WTC11 (cell line): Measurements from ENCODE around the gene ITM2C. TPM values are rescaled to one million over a fixed set of nuclear protein-coding genes. Genes with fewer than 3 reads are reported as not detected.

ENCODE experiments used
- ATAC-seq: fragments of 200-7000 bp; cut with Tn5 transposase; 2 replicates; pipeline ENCODE4 v1.10.0; 2021; ENCODE audit warnings: mild to moderate bottlenecking, moderate library complexity
- CTCF ChIA-PET: fragments of 300-600 bp; sonication (Branson Sonifier 250); formaldehyde crosslinking; loops from one replicate; lab custom pipeline; 2021; ENCODE audit warnings: antibody characterized with exemption; lab: Charles Lee
- POLR2A ChIA-PET: fragments of 350-600 bp; sonication (Branson Sonifier 250); formaldehyde crosslinking; loops from one replicate; lab custom pipeline; 2021; ENCODE audit warnings: antibody characterized with exemption; lab: Charles Lee
- DNase-seq: peaks from one replicate; pipeline ENCODE4 v3.0.0; 2021; ENCODE audit warnings: low spot score
- H3K27ac Mint-ChIP-seq: 2 replicates; pipeline ENCODE4 v1.8.0; 2021; ENCODE audit warnings: mixed read lengths
- H3K27me3 Mint-ChIP-seq: 2 replicates; pipeline ENCODE4 v1.8.0; 2021; ENCODE audit warnings: low read depth, mild to moderate bottlenecking, moderate library complexity, mixed read lengths
- H3K36me3 Mint-ChIP-seq: 2 replicates; pipeline ENCODE4 v1.8.0; 2021; ENCODE audit warnings: mixed read lengths
- H3K4me1 Mint-ChIP-seq: 2 replicates; pipeline ENCODE4 v1.8.0; 2022; ENCODE audit warnings: mixed read lengths
- H3K4me3 Mint-ChIP-seq: 2 replicates; pipeline ENCODE4 v1.8.0; 2021; ENCODE audit warnings: mild to moderate bottlenecking, moderate library complexity, mixed read lengths
- H3K9me3 Mint-ChIP-seq: 2 replicates; pipeline ENCODE4 v1.8.0; 2021; ENCODE audit warnings: mixed read lengths
- ETV6 ChIP-seq: sonication (generic); formaldehyde crosslinking; IDR thresholded peaks from 2 replicates; pipeline ENCODE4 v1.8.1; 2022; ENCODE audit warnings: mild to moderate bottlenecking, missing genetic modification reagents
- FOXJ3 ChIP-seq: sonication (generic); formaldehyde crosslinking; IDR thresholded peaks from 2 replicates; pipeline ENCODE4 v1.9.0; 2021; ENCODE audit warnings: missing genetic modification reagents, mild to moderate bottlenecking, borderline replicate concordance
- GRHL2 ChIP-seq: fragments of 250-450 bp; sonication (Bioruptor Pico); IDR thresholded peaks from 2 replicates; pipeline ENCODE4 v1.8.0; 2022; ENCODE audit warnings: mild to moderate bottlenecking, moderate library complexity; ENCODE audit not compliant: insufficient replicate concordance, severe bottlenecking
- GTF2I ChIP-seq: fragments of 250-450 bp; sonication (Bioruptor Pico); conservative IDR thresholded peaks from 2 replicates; pipeline ENCODE4 v1.4.0; 2021; ENCODE audit warnings: mild to moderate bottlenecking
- NFE2L1 ChIP-seq: sonication (generic); formaldehyde crosslinking; IDR thresholded peaks from 2 replicates; pipeline ENCODE4 v1.8.1; 2023; ENCODE audit warnings: missing genetic modification reagents
- NR3C1 ChIP-seq: sonication (generic); formaldehyde crosslinking; conservative IDR thresholded peaks from 2 replicates; pipeline ENCODE4 v1.8.1; 2023; ENCODE audit warnings: low read depth, mild to moderate bottlenecking, missing genetic modification reagents
- RELA ChIP-seq: sonication (generic); formaldehyde crosslinking; IDR thresholded peaks from 2 replicates; pipeline ENCODE4 v1.8.1; 2022; ENCODE audit warnings: missing genetic modification reagents, mild to moderate bottlenecking, borderline replicate concordance
- RORB ChIP-seq: fragments of 250-450 bp; sonication (Bioruptor Pico); IDR thresholded peaks from 2 replicates; pipeline ENCODE4 v1.9.0; 2021; ENCODE audit warnings: mild to moderate bottlenecking
- SOX15 ChIP-seq: fragments of 250-450 bp; sonication (Bioruptor Pico); IDR thresholded peaks from 2 replicates; pipeline ENCODE4 v1.9.0; 2021; ENCODE audit warnings: mild to moderate bottlenecking
- TCF7 ChIP-seq: sonication (generic); formaldehyde crosslinking; IDR thresholded peaks from 2 replicates; pipeline ENCODE4 v1.8.0; 2022; ENCODE audit warnings: mild to moderate bottlenecking, low read depth, missing genetic modification reagents, moderate library complexity
- TEAD4 ChIP-seq: sonication (generic); formaldehyde crosslinking; IDR thresholded peaks from 2 replicates; pipeline ENCODE4 v1.8.0; 2022; ENCODE audit warnings: mild to moderate bottlenecking, missing genetic modification reagents
- ZNF263 ChIP-seq: sonication (generic); formaldehyde crosslinking; IDR thresholded peaks from 2 replicates; pipeline ENCODE4 v1.8.1; 2022; ENCODE audit warnings: low read depth, mild to moderate bottlenecking, moderate library complexity, missing genetic modification reagents
- ZNF423 ChIP-seq: fragments of 250-450 bp; sonication (Bioruptor Pico); IDR thresholded peaks from 2 replicates; pipeline ENCODE4 v2.1.2; 2022; ENCODE audit warnings: mild to moderate bottlenecking, moderate library complexity
- total RNA-seq: library from RNA; stranded (reverse); gene quantifications from 3 replicates; pipeline ENCODE4 v1.2.3, GENCODE V29; 2021
- TF ChIP-seq, protein P1 (sequence below): sonication (generic); formaldehyde crosslinking; IDR thresholded peaks from 2 replicates; pipeline ENCODE4 v1.8.1; 2023; ENCODE audit warnings: mild to moderate bottlenecking, missing genetic modification reagents
- TF ChIP-seq, protein P2 (sequence below): sonication (generic); formaldehyde crosslinking; IDR thresholded peaks from 2 replicates; pipeline ENCODE4 v1.8.0; 2022; ENCODE audit warnings: missing genetic modification reagents
- TF ChIP-seq, protein P3 (sequence below): sonication (generic); formaldehyde crosslinking; IDR thresholded peaks from 2 replicates; pipeline ENCODE4 v1.8.1; 2022; ENCODE audit warnings: low read depth, missing genetic modification reagents, borderline replicate concordance
- TF ChIP-seq, protein P4 (sequence below): sonication (generic); formaldehyde crosslinking; IDR thresholded peaks from 2 replicates; pipeline ENCODE4 v1.8.0; 2023; ENCODE audit warnings: missing genetic modification reagents, mild to moderate bottlenecking, borderline replicate concordance
- TF ChIP-seq, protein P5 (sequence below): sonication (generic); formaldehyde crosslinking; IDR thresholded peaks from 2 replicates; pipeline ENCODE4 v1.8.1; 2023; ENCODE audit warnings: mild to moderate bottlenecking, missing genetic modification reagents, borderline replicate concordance
- TF ChIP-seq, protein P6 (sequence below): sonication (generic); formaldehyde crosslinking; IDR thresholded peaks from 2 replicates; pipeline ENCODE4 v1.8.0; 2022; ENCODE audit warnings: mild to moderate bottlenecking, missing genetic modification reagents

The ITM2C gene
- total RNA-seq, 1 experiment from 2014 or later, result 316 TPM

DNA sequence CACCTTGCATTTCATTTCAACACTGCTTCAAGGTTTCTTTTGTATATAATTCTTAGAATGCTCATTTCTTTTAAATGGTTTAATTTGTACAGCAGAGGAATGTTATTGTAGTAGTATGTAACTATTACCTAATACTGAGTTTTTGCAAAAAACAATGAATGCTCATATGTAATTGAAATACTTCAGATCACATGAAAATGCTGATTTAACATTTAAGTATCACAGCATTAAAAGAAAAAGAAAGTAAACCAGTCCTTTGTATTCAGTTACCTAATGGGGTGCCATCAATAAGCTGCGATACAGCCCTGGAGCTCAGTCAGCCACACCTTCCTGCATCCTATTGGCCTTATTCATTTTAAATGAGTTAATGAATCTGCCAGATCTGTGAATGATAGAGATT lies 45.3 kb upstream of the ITM2C start:
- ATAC-seq, result no peak
- DNase-seq, result no peak
- H3K27me3 Mint-ChIP-seq, result no peaks in the 10 kb centered on the region
- POLR2A ChIA-PET, result no interaction called here
- CTCF ChIA-PET, result no interaction called here
- H3K27ac Mint-ChIP-seq, result no peak overlapping the region
- no peaks in the 10 kb centered on the region for H3K9me3 Mint-ChIP-seq
- no peak overlapping the region for H3K4me3 Mint-ChIP-seq
- no peak for TF ChIP-seq ZNF263 (CRISPR knock-in tag)
- TF ChIP-seq, protein P1, sequence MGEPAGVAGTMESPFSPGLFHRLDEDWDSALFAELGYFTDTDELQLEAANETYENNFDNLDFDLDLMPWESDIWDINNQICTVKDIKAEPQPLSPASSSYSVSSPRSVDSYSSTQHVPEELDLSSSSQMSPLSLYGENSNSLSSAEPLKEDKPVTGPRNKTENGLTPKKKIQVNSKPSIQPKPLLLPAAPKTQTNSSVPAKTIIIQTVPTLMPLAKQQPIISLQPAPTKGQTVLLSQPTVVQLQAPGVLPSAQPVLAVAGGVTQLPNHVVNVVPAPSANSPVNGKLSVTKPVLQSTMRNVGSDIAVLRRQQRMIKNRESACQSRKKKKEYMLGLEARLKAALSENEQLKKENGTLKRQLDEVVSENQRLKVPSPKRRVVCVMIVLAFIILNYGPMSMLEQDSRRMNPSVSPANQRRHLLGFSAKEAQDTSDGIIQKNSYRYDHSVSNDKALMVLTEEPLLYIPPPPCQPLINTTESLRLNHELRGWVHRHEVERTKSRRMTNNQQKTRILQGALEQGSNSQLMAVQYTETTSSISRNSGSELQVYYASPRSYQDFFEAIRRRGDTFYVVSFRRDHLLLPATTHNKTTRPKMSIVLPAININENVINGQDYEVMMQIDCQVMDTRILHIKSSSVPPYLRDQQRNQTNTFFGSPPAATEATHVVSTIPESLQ (CRISPR knock-in tag), result no peak
- TF ChIP-seq FOXJ3 (CRISPR knock-in tag), result no peak
- TF ChIP-seq ETV6 (CRISPR knock-in tag), result no peak
- no peak for TF ChIP-seq RORB
- no peak for TF ChIP-seq GTF2I
- no peak for TF ChIP-seq NR3C1 (CRISPR knock-in tag)
- TF ChIP-seq GRHL2 (CRISPR knock-in tag), result no peak
- no peak for TF ChIP-seq TEAD4
- TF ChIP-seq ZNF423 (CRISPR knock-in tag), result no peak
- no peak for TF ChIP-seq TCF7 (CRISPR knock-in tag)
- TF ChIP-seq, protein P2, sequence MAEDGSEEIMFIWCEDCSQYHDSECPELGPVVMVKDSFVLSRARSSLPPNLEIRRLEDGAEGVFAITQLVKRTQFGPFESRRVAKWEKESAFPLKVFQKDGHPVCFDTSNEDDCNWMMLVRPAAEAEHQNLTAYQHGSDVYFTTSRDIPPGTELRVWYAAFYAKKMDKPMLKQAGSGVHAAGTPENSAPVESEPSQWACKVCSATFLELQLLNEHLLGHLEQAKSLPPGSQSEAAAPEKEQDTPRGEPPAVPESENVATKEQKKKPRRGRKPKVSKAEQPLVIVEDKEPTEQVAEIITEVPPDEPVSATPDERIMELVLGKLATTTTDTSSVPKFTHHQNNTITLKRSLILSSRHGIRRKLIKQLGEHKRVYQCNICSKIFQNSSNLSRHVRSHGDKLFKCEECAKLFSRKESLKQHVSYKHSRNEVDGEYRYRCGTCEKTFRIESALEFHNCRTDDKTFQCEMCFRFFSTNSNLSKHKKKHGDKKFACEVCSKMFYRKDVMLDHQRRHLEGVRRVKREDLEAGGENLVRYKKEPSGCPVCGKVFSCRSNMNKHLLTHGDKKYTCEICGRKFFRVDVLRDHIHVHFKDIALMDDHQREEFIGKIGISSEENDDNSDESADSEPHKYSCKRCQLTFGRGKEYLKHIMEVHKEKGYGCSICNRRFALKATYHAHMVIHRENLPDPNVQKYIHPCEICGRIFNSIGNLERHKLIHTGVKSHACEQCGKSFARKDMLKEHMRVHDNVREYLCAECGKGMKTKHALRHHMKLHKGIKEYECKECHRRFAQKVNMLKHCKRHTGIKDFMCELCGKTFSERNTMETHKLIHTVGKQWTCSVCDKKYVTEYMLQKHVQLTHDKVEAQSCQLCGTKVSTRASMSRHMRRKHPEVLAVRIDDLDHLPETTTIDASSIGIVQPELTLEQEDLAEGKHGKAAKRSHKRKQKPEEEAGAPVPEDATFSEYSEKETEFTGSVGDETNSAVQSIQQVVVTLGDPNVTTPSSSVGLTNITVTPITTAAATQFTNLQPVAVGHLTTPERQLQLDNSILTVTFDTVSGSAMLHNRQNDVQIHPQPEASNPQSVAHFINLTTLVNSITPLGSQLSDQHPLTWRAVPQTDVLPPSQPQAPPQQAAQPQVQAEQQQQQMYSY (CRISPR knock-in tag), result no peak
- TF ChIP-seq, protein P3, sequence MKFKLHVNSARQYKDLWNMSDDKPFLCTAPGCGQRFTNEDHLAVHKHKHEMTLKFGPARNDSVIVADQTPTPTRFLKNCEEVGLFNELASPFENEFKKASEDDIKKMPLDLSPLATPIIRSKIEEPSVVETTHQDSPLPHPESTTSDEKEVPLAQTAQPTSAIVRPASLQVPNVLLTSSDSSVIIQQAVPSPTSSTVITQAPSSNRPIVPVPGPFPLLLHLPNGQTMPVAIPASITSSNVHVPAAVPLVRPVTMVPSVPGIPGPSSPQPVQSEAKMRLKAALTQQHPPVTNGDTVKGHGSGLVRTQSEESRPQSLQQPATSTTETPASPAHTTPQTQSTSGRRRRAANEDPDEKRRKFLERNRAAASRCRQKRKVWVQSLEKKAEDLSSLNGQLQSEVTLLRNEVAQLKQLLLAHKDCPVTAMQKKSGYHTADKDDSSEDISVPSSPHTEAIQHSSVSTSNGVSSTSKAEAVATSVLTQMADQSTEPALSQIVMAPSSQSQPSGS, result no peak
- no peak for TF ChIP-seq SOX15 (CRISPR knock-in tag)
- TF ChIP-seq, protein P4, sequence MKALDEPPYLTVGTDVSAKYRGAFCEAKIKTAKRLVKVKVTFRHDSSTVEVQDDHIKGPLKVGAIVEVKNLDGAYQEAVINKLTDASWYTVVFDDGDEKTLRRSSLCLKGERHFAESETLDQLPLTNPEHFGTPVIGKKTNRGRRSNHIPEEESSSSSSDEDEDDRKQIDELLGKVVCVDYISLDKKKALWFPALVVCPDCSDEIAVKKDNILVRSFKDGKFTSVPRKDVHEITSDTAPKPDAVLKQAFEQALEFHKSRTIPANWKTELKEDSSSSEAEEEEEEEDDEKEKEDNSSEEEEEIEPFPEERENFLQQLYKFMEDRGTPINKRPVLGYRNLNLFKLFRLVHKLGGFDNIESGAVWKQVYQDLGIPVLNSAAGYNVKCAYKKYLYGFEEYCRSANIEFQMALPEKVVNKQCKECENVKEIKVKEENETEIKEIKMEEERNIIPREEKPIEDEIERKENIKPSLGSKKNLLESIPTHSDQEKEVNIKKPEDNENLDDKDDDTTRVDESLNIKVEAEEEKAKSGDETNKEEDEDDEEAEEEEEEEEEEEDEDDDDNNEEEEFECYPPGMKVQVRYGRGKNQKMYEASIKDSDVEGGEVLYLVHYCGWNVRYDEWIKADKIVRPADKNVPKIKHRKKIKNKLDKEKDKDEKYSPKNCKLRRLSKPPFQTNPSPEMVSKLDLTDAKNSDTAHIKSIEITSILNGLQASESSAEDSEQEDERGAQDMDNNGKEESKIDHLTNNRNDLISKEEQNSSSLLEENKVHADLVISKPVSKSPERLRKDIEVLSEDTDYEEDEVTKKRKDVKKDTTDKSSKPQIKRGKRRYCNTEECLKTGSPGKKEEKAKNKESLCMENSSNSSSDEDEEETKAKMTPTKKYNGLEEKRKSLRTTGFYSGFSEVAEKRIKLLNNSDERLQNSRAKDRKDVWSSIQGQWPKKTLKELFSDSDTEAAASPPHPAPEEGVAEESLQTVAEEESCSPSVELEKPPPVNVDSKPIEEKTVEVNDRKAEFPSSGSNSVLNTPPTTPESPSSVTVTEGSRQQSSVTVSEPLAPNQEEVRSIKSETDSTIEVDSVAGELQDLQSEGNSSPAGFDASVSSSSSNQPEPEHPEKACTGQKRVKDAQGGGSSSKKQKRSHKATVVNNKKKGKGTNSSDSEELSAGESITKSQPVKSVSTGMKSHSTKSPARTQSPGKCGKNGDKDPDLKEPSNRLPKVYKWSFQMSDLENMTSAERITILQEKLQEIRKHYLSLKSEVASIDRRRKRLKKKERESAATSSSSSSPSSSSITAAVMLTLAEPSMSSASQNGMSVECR (CRISPR knock-in tag), result no peak
- TF ChIP-seq, protein P5, sequence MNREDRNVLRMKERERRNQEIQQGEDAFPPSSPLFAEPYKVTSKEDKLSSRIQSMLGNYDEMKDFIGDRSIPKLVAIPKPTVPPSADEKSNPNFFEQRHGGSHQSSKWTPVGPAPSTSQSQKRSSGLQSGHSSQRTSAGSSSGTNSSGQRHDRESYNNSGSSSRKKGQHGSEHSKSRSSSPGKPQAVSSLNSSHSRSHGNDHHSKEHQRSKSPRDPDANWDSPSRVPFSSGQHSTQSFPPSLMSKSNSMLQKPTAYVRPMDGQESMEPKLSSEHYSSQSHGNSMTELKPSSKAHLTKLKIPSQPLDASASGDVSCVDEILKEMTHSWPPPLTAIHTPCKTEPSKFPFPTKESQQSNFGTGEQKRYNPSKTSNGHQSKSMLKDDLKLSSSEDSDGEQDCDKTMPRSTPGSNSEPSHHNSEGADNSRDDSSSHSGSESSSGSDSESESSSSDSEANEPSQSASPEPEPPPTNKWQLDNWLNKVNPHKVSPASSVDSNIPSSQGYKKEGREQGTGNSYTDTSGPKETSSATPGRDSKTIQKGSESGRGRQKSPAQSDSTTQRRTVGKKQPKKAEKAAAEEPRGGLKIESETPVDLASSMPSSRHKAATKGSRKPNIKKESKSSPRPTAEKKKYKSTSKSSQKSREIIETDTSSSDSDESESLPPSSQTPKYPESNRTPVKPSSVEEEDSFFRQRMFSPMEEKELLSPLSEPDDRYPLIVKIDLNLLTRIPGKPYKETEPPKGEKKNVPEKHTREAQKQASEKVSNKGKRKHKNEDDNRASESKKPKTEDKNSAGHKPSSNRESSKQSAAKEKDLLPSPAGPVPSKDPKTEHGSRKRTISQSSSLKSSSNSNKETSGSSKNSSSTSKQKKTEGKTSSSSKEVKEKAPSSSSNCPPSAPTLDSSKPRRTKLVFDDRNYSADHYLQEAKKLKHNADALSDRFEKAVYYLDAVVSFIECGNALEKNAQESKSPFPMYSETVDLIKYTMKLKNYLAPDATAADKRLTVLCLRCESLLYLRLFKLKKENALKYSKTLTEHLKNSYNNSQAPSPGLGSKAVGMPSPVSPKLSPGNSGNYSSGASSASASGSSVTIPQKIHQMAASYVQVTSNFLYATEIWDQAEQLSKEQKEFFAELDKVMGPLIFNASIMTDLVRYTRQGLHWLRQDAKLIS (CRISPR knock-in tag), result no peak
- TF ChIP-seq RELA, result no peak
- TF ChIP-seq, protein P6, sequence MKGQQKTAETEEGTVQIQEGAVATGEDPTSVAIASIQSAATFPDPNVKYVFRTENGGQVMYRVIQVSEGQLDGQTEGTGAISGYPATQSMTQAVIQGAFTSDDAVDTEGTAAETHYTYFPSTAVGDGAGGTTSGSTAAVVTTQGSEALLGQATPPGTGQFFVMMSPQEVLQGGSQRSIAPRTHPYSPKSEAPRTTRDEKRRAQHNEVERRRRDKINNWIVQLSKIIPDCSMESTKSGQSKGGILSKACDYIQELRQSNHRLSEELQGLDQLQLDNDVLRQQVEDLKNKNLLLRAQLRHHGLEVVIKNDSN (CRISPR knock-in tag), result no peak
- TF ChIP-seq NFE2L1 (CRISPR knock-in tag), result no peak
- H3K36me3 Mint-ChIP-seq, result peaks cover 13% of the 10 kb centered on the region
- H3K4me1 Mint-ChIP-seq, result peaks cover 11% of the 10 kb centered on the region
